B cell (primary cell): ENCODE data around the gene HOXD3. TPM values are rescaled to one million over a fixed set of nuclear protein-coding genes. Genes with fewer than 3 reads are reported as not detected.

Source experiments
- ATAC-seq: fragments of 200-7000 bp; cut with Tn5 transposase; one replicate; pipeline ENCODE4 v1.10.0; 2021; ENCODE audit warnings: low read depth, mild to moderate bottlenecking, moderate number of reproducible peaks, moderate library complexity
- CTCF ChIA-PET: fragments of 350-600 bp; sonication (Branson Sonifier 250); formaldehyde crosslinking; loops from one replicate; lab custom pipeline; 2021; ENCODE audit warnings: antibody characterized with exemption, inconsistent platforms; lab: Charles Lee
- POLR2A ChIA-PET: fragments of 350-600 bp; sonication (Branson Sonifier 250); formaldehyde crosslinking; loops from one replicate; lab custom pipeline; 2021; ENCODE audit warnings: antibody characterized with exemption; lab: Charles Lee
- DNase-seq: peaks from one replicate; pipeline ENCODE4 v3.0.0; 2013
- H2AFZ ChIP-seq: 2 replicates; pipeline ENCODE4 v1.6.1; 2012; ENCODE audit warnings: mild to moderate bottlenecking, low read depth, low read length; ENCODE audit not compliant: insufficient read depth, poor library complexity, severe bottlenecking
- H3K27ac ChIP-seq, 2 donors: 1 replicate in 1 of 2; 2 replicates in 1 of 2; pipeline ENCODE4 v1.5.1; 2012 to 2013; ENCODE audit warnings: low read length in 2 of 2, mild to moderate bottlenecking in 2 of 2, moderate library complexity in 1 of 2
- H3K27me3 ChIP-seq, 4 experiments: fragments of 200-600 bp in 1 of 4; sonication (generic) in 1 of 4; replicated peaks in 1 of 4; 1 replicate in 2 of 4; 2 replicates in 2 of 4; pipeline versions ENCODE4 v1.6.1 to v1.7.0; 2013 to 2016; ENCODE audit warnings: low read length in 3 of 4, mild to moderate bottlenecking in 2 of 4, mixed read lengths in 1 of 4, moderate library complexity in 1 of 4; ENCODE audit not compliant: insufficient read depth in 4 of 4, control insufficient read depth in 3 of 4; ENCODE audit errors: control extremely low read depth in 1 of 4
- H3K36me3 ChIP-seq, 2 experiments: replicated peaks in 1 of 2; 1 replicate in 1 of 2; 2 replicates in 1 of 2; pipeline versions ENCODE4 v1.6.1 to v1.7.1; 2013; ENCODE audit warnings: low read length in 1 of 2; ENCODE audit not compliant: insufficient read depth in 2 of 2, control insufficient read depth in 1 of 2; ENCODE audit errors: control extremely low read depth in 1 of 2, extremely low read depth in 1 of 2
- H3K4me1 ChIP-seq, 2 donors: fragments of 200-600 bp in 1 of 2; sonication (generic) in 1 of 2; 1 replicate in 1 of 2; 2 replicates in 1 of 2; pipeline versions ENCODE4 v1.5.1 to v1.6.1; 2013 to 2017; ENCODE audit warnings: low read length in 2 of 2; ENCODE audit not compliant: control insufficient read depth in 2 of 2, insufficient read depth in 2 of 2
- H3K4me2 ChIP-seq: replicated peaks from 2 replicates; pipeline ENCODE3; 2012; ENCODE audit warnings: mild to moderate bottlenecking, low read depth, low read length; ENCODE audit not compliant: poor library complexity, severe bottlenecking
- H3K4me3 ChIP-seq, 5 experiments: fragments of 200-600 bp in 1 of 5; sonication (generic) in 1 of 5; 1 replicate in 3 of 5; 2 replicates in 2 of 5; pipeline versions ENCODE4 v1.5.1 to v1.7.0; 2011 to 2016; ENCODE audit warnings: low read length in 4 of 5, mild to moderate bottlenecking in 4 of 5, low read depth in 2 of 5, control low read depth in 1 of 5, moderate library complexity in 1 of 5; ENCODE audit not compliant: insufficient read depth in 1 of 5; ENCODE audit errors: control extremely low read depth in 1 of 5, extremely low read depth in 1 of 5
- H3K79me2 ChIP-seq: fragments of 200-600 bp; sonication (generic); one replicate; pipeline ENCODE4 v1.6.0; 2016; ENCODE audit warnings: low read length; ENCODE audit not compliant: control insufficient read depth, insufficient read depth
- H3K9ac ChIP-seq: fragments of 200-600 bp; sonication (generic); 2 replicates; pipeline ENCODE4 v1.6.1; 2017; ENCODE audit warnings: mild to moderate bottlenecking, low read length, moderate library complexity
- H3K9me3 ChIP-seq, 3 donors: one replicate each; pipeline versions ENCODE4 v1.6.1 to v1.7.1; 2013; ENCODE audit warnings: low read length in 2 of 3; ENCODE audit not compliant: control insufficient read depth in 2 of 3, insufficient read depth in 1 of 3; ENCODE audit errors: control extremely low read depth in 1 of 3
- H4K20me1 ChIP-seq: 2 replicates; pipeline ENCODE4 v1.6.0; 2012; ENCODE audit warnings: mild to moderate bottlenecking, low read length; ENCODE audit not compliant: insufficient read depth, control insufficient read depth, poor library complexity, severe bottlenecking
- H3K27ac Mint-ChIP-seq: one replicate; pipeline ENCODE4 v1.8.0; 2021; ENCODE audit warnings: mixed read lengths
- H3K27me3 Mint-ChIP-seq: one replicate; pipeline ENCODE4 v1.8.0; 2021; ENCODE audit warnings: mixed read lengths
- H3K4me1 Mint-ChIP-seq: one replicate; pipeline ENCODE4 v1.8.0; 2021; ENCODE audit warnings: mixed read lengths
- H3K4me3 Mint-ChIP-seq: one replicate; pipeline ENCODE4 v1.8.0; 2021; ENCODE audit warnings: mixed read lengths
- H3K9me3 Mint-ChIP-seq: one replicate; pipeline ENCODE4 v1.8.0; 2022; ENCODE audit warnings: mixed read lengths; ENCODE audit not compliant: insufficient read depth
- EZH2 ChIP-seq: IDR thresholded peaks from 2 replicates; pipeline ENCODE4 v1.6.1; 2012; ENCODE audit warnings: borderline replicate concordance, low read depth, mild to moderate bottlenecking, moderate library complexity, low read length; ENCODE audit not compliant: insufficient read depth, poor library complexity, severe bottlenecking
- WGBS: methylation state at CpG from one replicate; pipeline ENCODE4 v1.1.5; 2013; ENCODE audit warnings: missing lambda C conversion rate; ENCODE audit not compliant: insufficient coverage; 5-methylcytosine and 5-hydroxymethylcytosine counted together
- intact Hi-C: fragments of 100-400 bp; cut with micrococcal nuclease; formaldehyde crosslinking; loops from one replicate; pipeline ENCODE4 v1.10.0; 2022
- polyA plus RNA-seq: library from polyadenylated mRNA; depleted of rRNA; stranded (reverse); fragments of >200 nt; gene quantifications from 2 replicates; pipeline ENCODE4 v1.2.3, GENCODE V29; 2012
- total RNA-seq, 2 donors: library from RNA; stranded (reverse); fragments of 120-200 nt in 1 of 2; gene quantifications; 1 replicate in 1 of 2; 2 replicates in 1 of 2; pipeline versions ENCODE4 v1.2.3 to v1.2.4, GENCODE V29; 2013 to 2022
- TF ChIP-seq, protein P1 (sequence below): fragments of 200-600 bp; IDR thresholded peaks from one replicate; pipeline ENCODE4 v1.8.0; 2022; ENCODE audit warnings: antibody characterized with exemption, mild to moderate bottlenecking

HOXD3 gene
- total and polyA plus RNA-seq, 2 donors (not counting 1 experiment from before 2014, with no cell fraction given) = not detected

DNA sequence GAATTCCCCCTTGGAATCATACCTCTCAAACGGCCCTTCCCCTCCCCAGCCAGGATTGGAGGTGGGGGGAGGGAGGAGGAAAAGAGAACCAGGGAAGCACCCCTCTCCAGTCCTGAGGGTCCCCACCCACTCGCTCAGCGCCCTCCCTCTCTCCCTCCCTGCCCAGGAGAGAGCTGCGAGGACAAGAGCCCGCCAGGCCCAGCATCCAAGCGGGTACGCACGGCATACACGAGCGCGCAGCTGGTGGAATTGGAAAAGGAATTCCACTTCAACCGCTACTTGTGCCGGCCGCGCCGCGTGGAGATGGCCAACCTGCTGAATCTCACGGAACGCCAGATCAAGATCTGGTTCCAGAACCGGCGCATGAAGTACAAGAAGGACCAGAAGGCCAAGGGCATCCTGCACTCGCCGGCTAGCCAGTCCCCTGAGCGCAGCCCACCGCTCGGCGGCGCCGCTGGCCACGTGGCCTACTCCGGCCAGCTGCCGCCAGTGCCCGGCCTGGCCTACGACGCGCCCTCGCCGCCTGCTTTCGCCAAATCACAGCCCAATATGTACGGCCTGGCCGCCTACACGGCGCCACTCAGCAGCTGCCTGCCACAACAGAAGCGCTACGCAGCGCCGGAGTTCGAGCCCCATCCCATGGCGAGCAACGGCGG lies 14.4 kb downstream of the HOXD3 start:
- ATAC-seq = no peak
- Histone ChIP-seq H3K4me2 (no peak overlapping the region), H2AFZ (no peak overlapping the region), H4K20me1 (no peaks in the 10 kb centered on the region), H3K79me2 (no peaks in the 10 kb centered on the region), H3K36me3 (no peaks in the 10 kb centered on the region), H3K27ac (no peak overlapping the region), H3K4me1 (peaks cover 0 to 4% of the 10 kb centered on the region in 2 donors), H3K9me3 (peaks cover 0 to 32% (median 0%) of the 10 kb centered on the region in 3 donors), H3K9ac (no peak overlapping the region), H3K27me3 (peaks cover 0 to 72% (median 50%) of the 10 kb centered on the region in 4 experiments), H3K4me3 (no peak overlapping the region)
- Mint-ChIP-seq H3K4me3 (no peak overlapping the region), H3K27me3 (peaks cover 74% of the 10 kb centered on the region), H3K4me1 (peaks cover 2% of the 10 kb centered on the region), H3K9me3 (no peaks in the 10 kb centered on the region), H3K27ac (no peak overlapping the region)
- DNase-seq = no peak
- ChIA-PET CTCF (no interaction called here), POLR2A (no interaction called here)
- WGBS = 14% methylated on average over 48 of the region's 51 CpGs
- intact Hi-C loops = no loop called here
- TF ChIP-seq, protein P1, sequence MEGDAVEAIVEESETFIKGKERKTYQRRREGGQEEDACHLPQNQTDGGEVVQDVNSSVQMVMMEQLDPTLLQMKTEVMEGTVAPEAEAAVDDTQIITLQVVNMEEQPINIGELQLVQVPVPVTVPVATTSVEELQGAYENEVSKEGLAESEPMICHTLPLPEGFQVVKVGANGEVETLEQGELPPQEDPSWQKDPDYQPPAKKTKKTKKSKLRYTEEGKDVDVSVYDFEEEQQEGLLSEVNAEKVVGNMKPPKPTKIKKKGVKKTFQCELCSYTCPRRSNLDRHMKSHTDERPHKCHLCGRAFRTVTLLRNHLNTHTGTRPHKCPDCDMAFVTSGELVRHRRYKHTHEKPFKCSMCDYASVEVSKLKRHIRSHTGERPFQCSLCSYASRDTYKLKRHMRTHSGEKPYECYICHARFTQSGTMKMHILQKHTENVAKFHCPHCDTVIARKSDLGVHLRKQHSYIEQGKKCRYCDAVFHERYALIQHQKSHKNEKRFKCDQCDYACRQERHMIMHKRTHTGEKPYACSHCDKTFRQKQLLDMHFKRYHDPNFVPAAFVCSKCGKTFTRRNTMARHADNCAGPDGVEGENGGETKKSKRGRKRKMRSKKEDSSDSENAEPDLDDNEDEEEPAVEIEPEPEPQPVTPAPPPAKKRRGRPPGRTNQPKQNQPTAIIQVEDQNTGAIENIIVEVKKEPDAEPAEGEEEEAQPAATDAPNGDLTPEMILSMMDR = no peak
- no peak for TF ChIP-seq EZH2

DNA sequence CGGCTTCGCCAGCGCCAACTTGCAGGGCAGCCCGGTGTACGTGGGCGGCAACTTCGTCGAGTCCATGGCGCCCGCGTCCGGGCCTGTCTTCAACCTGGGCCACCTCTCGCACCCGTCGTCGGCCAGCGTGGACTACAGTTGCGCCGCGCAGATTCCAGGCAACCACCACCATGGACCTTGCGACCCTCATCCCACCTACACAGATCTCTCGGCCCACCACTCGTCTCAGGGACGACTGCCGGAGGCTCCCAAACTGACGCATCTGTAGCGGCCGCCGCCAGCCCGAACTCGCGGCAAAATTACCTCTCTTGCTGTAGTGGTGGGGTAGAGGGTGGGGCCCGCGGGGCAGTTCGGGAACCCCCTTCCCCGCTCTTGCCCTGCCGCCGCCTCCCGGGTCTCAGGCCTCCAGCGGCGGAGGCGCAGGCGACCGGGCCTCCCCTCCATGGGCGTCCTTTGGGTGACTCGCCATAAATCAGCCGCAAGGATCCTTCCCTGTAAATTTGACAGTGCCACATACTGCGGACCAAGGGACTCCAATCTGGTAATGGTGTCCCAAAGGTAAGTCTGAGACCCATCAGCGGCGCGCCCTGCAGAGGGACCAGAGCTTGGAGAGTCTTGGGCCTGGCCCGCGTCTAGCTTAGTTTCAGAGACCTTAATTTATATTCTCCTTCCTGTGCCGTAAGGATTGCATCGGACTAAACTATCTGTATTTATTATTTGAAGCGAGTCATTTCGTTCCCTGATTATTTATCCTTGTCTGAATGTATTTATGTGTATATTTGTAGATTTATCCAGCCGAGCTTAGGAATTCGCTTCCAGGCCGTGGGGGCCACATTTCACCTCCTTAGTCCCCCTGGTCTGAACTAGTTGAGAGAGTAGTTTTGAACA lies 15.1 kb downstream of the HOXD3 start:
- H3K27ac ChIP-seq = no peak overlapping the region
- no peak for ATAC-seq
- H3K36me3 ChIP-seq = no peaks in the 10 kb centered on the region
- 18% methylated on average over 39 of the region's 60 CpGs for WGBS
- H3K4me2 ChIP-seq = no peak overlapping the region
- POLR2A ChIA-PET = no interaction called here
- no peak overlapping the region for H3K27ac Mint-ChIP-seq
- intact Hi-C loops = no loop called here
- DNase-seq = no peak
- H3K4me1 Mint-ChIP-seq = peaks cover 3% of the 10 kb centered on the region
- H3K4me3 Mint-ChIP-seq = no peak overlapping the region
- CTCF ChIA-PET = no interaction called here
- no peaks in the 10 kb centered on the region for H3K79me2 ChIP-seq
- no peaks in the 10 kb centered on the region for H3K9me3 Mint-ChIP-seq
- H3K27me3 ChIP-seq = peaks cover 0 to 79% (median 52%) of the 10 kb centered on the region in 4 experiments
- no peaks in the 10 kb centered on the region for H4K20me1 ChIP-seq
- no peak overlapping the region for H3K9ac ChIP-seq
- peaks cover 0 to 32% (median 0%) of the 10 kb centered on the region in 3 donors for H3K9me3 ChIP-seq
- H3K4me3 ChIP-seq = no peak overlapping the region
- TF ChIP-seq EZH2 = no peak
- TF ChIP-seq, protein P1 = no peak
- H2AFZ ChIP-seq = no peak overlapping the region
- peaks cover 74% of the 10 kb centered on the region for H3K27me3 Mint-ChIP-seq
- H3K4me1 ChIP-seq = peaks cover 0 to 4% of the 10 kb centered on the region in 2 donors
